ENCODE measurements around the gene SAT1.

DNA sequence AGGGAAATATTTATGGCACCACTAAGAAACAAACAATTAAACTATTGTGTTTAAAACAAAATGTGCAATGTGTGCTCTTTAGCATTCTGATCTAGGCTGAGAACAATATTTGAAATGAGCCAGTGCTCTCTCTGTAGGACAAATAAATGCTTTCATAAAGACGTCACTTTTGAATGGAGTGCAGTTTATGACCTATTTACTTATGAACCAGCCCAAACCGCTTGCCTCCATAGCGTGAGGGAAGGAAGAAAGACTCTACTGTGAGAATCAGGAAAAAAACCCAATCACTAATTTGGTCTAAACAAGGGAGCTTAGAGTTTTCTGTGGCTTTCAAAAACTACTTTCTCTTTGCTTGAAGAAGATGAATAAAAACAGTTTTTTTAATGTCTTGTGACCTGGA, 39.4 kb downstream of the SAT1 start:
- TF ChIP-seq CTCF (IDR thresholded peaks at IDR 0.05) (no peak), POLR2A (IDR thresholded peaks at IDR 0.05) (no peak)
